ENCODE results near the gene GALM.
"Not testable (repeated sequence)": the region's sequence is repeated elsewhere in the genome, so short reads cannot be mapped to it uniquely, and the experiment has no call there.

GALM gene

DNA sequence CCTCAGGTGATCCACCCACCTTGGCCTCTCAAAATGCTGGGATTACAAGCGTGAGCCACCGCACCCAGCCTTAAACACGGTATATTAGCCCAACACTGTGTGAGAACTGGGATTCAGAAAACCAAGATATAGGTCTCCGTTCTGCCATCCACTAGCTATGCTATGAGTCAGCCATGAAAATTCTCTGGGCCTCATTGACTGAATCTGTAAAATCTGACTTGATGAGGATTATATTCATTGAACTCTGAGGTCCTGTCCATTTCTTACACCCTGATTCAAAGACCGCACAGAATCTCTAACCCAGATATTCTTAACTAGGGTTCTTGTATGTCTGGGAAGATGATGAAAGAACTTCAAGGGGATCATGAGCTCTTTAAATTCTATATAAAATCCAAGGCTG lies 37.4 kb downstream of the GALM start:
- not testable (repeated sequence) for H3K9me3 ChIP-seq (ENCODE audit: control insufficient read depth, insufficient read depth, low read length); H3K4me1 ChIP-seq (ENCODE audit: insufficient read depth, low read length); H3K9ac ChIP-seq (ENCODE audit: low read depth, low read length); H3K36me3 ChIP-seq (ENCODE audit: insufficient read depth, low read length)

- Histone ChIP-seq H3K9ac (ENCODE audit: low read depth, low read length) (no peak overlapping the region), H3K9me3 (ENCODE audit: control insufficient read depth, insufficient read depth, low read length) (no peaks in the 10 kb centered on the region), H3K4me1 (ENCODE audit: insufficient read depth, low read length) (no peaks in the 10 kb centered on the region), H3K36me3 (ENCODE audit: insufficient read depth, low read length) (no peaks in the 10 kb centered on the region)
Measured at GRCh38 chr2:38704664-38705063, 38.8 kb downstream of the GALM start.

DNA sequence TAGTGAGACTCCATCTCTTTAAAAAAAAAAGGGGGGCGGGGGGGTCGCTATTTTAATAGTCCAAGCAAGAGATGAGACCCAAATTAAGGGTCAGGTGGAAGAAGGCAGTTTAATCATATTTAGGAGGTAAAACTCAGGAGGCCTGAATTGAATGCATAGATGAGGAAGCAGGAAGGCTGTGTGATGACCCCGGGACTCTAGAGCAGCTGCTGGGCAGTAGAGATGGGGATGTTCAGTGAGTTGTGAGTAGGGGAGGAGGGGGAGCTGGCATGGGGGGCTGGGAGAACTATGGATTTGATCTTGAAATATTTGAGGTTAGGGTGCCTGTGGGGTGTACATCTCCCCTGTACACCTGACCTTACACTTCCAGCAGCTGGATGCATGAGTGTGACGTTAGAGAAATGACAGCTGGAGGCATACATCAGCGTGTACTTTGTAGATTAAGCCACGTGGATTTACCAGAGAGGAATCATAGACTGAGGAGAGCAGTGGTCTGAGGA lies 41.0 kb downstream of the GALM start:
- Histone ChIP-seq H3K9ac (ENCODE audit: low read depth, low read length) (no peak overlapping the region), H3K4me1 (ENCODE audit: insufficient read depth, low read length) (no peaks in the 10 kb centered on the region), H3K9me3 (ENCODE audit: control insufficient read depth, insufficient read depth, low read length) (no peaks in the 10 kb centered on the region)

DNA sequence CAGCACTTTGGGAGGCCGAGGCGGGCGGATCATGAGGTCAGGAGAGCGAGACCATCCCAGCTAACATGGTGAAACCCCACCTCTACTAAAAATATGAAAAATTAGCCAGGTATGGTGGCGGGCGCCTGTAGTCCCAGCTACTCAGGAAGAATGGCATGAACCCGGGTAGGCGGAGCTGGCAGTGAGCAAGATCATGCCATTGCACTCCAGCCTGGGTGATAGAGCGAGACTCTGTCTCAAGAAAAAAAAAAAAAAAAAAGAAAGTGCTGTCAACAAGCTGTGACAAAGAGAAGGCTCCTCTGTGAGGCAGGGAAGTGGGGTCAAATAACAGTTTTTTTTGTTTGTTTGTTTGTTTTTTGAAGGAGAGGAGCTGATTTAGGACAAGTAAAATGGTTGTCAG lies 42.6 kb downstream of the GALM start:
- H3K36me3 ChIP-seq (ENCODE audit: insufficient read depth, low read length); H3K9ac ChIP-seq (ENCODE audit: low read depth, low read length); H3K4me1 ChIP-seq (ENCODE audit: insufficient read depth, low read length); H3K9me3 ChIP-seq (ENCODE audit: control insufficient read depth, insufficient read depth, low read length): not testable (repeated sequence)

More for the DNA sequence above, 41.0 kb downstream of the GALM start:
- no peaks in the 10 kb centered on the region for H3K36me3 ChIP-seq (ENCODE audit: insufficient read depth, low read length)

DNA sequence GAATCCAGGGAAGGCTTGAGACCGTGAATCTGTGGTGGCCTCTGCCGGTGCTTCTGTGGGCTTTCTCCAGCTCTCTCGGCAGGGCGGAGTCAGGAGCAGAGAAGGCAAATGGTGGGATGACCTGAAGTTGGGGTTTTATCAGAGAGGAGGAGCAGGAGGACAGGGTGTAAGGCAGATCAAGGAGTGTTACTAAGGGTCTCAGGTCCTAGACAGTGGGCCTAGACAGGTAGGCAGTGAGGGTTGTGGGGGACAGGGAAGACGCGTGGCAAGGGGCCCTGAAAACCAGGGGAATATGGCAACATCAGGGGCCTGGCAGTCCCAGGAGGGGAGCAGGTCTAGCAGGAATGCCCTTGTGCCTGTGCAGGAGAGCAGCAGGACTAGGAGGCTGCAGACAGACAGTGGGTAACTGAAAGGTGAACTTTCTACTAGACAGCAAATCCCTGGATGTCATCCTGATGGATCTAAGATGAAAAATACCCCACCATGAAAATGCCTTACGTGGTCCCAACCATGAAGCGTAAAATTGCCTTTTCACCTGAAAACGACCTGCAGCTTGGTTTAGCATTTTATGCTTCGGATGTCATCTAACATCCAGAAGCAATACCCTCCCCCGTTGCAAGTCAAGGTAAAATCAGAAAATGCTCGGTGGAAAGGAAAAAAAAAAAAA lies 43.1 kb downstream of the GALM start:
- no peak overlapping the region for H3K9ac ChIP-seq (ENCODE audit: low read depth, low read length)
- no peaks in the 10 kb centered on the region for H3K4me1 ChIP-seq (ENCODE audit: insufficient read depth, low read length)
- no peaks in the 10 kb centered on the region for H3K9me3 ChIP-seq (ENCODE audit: control insufficient read depth, insufficient read depth, low read length)
- H3K36me3 ChIP-seq (ENCODE audit: insufficient read depth, low read length): no peaks in the 10 kb centered on the region

DNA sequence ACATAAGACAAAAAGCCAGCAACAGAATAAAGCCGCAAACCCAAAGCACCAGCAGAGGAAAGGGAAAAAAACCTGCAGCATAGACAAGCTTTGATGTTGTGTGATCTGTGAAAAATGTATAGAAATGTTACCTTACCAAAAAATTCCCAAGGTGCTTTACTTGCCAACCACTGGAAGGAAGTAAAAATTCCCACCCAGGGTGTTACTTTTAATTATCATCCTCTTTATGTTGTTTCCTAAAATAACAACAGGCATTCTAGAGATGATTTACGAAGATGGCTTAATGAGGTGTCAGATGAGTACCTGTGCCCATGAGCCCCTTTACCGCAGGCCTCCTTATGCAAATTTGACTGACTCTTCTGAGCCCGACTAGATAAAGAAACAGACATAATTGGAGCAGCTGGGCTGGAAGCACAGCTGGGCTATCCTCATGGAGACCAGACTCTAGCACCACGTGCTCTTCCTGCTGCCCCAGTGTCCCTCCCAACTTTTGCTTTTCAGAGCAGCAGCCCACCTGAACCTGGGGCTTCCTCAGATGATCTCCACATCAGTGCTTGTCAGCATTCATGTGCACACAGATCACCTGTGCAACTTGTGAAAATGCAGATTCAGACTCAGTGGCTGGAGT lies 43.8 kb downstream of the GALM start:
- Histone ChIP-seq H3K9ac (ENCODE audit: low read depth, low read length) (no peak overlapping the region), H3K4me1 (ENCODE audit: insufficient read depth, low read length) (no peaks in the 10 kb centered on the region), H3K36me3 (ENCODE audit: insufficient read depth, low read length) (no peaks in the 10 kb centered on the region), H3K9me3 (ENCODE audit: control insufficient read depth, insufficient read depth, low read length) (no peaks in the 10 kb centered on the region)

DNA sequence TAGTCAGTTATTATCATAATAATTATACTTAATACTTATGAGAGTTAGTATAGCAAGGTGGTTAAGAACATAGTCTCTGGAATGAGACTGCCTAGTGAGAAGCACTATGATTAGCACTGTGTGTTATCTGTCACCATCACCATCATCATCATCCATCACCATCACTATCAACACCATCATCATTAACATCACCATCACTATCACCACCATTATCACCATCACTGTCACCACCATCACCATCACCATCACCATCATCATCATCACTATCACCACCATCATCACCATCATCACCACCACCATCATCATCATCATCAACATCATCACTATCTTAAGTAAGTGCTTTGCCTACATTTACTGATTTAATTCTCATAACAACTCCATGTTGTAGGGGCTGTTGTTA lies 45.6 kb downstream of the GALM start:
- no peaks in the 10 kb centered on the region for H3K9me3 ChIP-seq (ENCODE audit: control insufficient read depth, insufficient read depth, low read length)
- no peaks in the 10 kb centered on the region for H3K4me1 ChIP-seq (ENCODE audit: insufficient read depth, low read length)
- no peak overlapping the region for H3K9ac ChIP-seq (ENCODE audit: low read depth, low read length)
- no peaks in the 10 kb centered on the region for H3K36me3 ChIP-seq (ENCODE audit: insufficient read depth, low read length)

- Histone ChIP-seq H3K9ac (ENCODE audit: low read depth, low read length) (no peak overlapping the region), H3K9me3 (ENCODE audit: control insufficient read depth, insufficient read depth, low read length) (no peaks in the 10 kb centered on the region), H3K4me1 (ENCODE audit: insufficient read depth, low read length) (no peaks in the 10 kb centered on the region), H3K36me3 (ENCODE audit: insufficient read depth, low read length) (no peaks in the 10 kb centered on the region)
Measured at GRCh38 chr2:38712413-38712812, 46.5 kb downstream of the GALM start.

DNA sequence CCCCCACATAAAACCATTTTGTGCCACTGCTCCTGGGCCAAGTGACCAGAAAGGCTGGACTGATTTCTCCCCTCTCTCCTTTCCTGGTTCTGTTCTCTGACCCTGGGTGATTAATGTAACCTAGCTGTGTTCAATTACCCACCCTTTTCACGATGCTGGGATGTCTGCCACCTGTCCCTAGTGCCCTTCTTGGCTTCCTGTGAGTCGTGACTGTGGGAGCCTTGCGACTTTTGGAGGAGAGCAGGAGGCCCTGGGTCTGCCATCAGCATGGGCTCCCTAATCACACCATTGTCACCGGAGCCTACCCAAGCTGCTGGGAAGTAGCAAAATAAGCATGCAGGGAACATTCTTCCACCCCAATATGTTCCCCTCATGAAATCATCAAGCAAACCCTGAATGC lies 47.0 kb downstream of the GALM start:
- H3K36me3 ChIP-seq (ENCODE audit: insufficient read depth, low read length): no peaks in the 10 kb centered on the region
- H3K9me3 ChIP-seq (ENCODE audit: control insufficient read depth, insufficient read depth, low read length): no peaks in the 10 kb centered on the region
- no peaks in the 10 kb centered on the region for H3K4me1 ChIP-seq (ENCODE audit: insufficient read depth, low read length)
- H3K9ac ChIP-seq (ENCODE audit: low read depth, low read length): no peak overlapping the region

DNA sequence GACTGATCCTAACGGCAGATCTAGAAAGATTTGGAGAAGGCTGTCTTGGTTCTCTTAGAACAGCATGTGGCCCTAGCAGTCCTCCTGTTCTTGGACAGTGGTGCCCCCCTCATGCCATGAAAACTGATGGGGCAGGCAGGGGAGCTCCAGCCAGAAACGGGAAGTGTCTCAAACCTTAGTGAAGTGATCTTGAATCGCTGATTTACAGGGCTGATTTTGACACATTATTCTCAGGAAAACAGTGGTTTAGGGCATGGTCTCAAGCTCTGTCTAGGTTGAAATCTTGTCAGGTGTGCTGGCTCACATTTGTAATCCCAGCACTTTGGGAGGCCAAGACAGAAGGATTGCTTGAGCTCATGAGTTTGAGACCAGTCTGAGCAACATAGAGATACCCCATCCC lies 47.4 kb downstream of the GALM start:
- Histone ChIP-seq H3K4me1 (ENCODE audit: insufficient read depth, low read length) (no peaks in the 10 kb centered on the region), H3K9ac (ENCODE audit: low read depth, low read length) (no peak overlapping the region), H3K36me3 (ENCODE audit: insufficient read depth, low read length) (no peaks in the 10 kb centered on the region), H3K9me3 (ENCODE audit: control insufficient read depth, insufficient read depth, low read length) (no peaks in the 10 kb centered on the region)

GRCh38 chr2:38714941-38715340 lies 49.0 kb downstream of the GALM start:
- H3K36me3 ChIP-seq (ENCODE audit: insufficient read depth, low read length); H3K9ac ChIP-seq (ENCODE audit: low read depth, low read length); H3K4me1 ChIP-seq (ENCODE audit: insufficient read depth, low read length); H3K9me3 ChIP-seq (ENCODE audit: control insufficient read depth, insufficient read depth, low read length): not testable (repeated sequence)

DNA sequence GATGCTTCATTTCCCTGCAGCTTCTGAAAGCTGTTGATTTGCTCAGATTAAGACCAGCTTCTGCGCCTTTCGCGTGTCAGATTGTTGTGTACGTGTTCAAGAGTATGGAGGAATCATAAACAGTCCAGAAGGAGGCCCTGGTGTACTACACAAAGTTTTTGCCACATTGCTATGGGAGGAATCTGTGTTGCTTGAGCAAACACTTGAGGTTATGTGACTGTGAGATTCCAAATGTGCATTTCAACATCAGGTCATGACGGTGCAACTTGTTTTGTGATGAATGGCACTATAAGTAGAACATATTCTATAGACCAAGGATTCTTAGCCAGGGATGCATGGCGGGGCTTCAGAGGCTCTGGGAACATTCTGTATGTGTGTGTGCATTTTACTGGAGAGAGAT lies 50.3 kb downstream of the GALM start:
- Histone ChIP-seq H3K4me1 (ENCODE audit: insufficient read depth, low read length) (no peaks in the 10 kb centered on the region), H3K9me3 (ENCODE audit: control insufficient read depth, insufficient read depth, low read length) (no peaks in the 10 kb centered on the region), H3K9ac (ENCODE audit: low read depth, low read length) (no peak overlapping the region), H3K36me3 (ENCODE audit: insufficient read depth, low read length) (no peaks in the 10 kb centered on the region)

- Histone ChIP-seq H3K36me3 (ENCODE audit: insufficient read depth, low read length) (no peaks in the 10 kb centered on the region), H3K9me3 (ENCODE audit: control insufficient read depth, insufficient read depth, low read length) (no peaks in the 10 kb centered on the region), H3K4me1 (ENCODE audit: insufficient read depth, low read length) (no peaks in the 10 kb centered on the region), H3K9ac (ENCODE audit: low read depth, low read length) (no peak overlapping the region)
Measured at GRCh38 chr2:38718601-38719000, 52.7 kb downstream of the GALM start.

GRCh38 chr2:38719706-38720105 lies 53.8 kb downstream of the GALM start:
- Histone ChIP-seq H3K9me3 (ENCODE audit: control insufficient read depth, insufficient read depth, low read length) (no peaks in the 10 kb centered on the region), H3K9ac (ENCODE audit: low read depth, low read length) (no peak overlapping the region), H3K4me1 (ENCODE audit: insufficient read depth, low read length) (no peaks in the 10 kb centered on the region), H3K36me3 (ENCODE audit: insufficient read depth, low read length) (no peaks in the 10 kb centered on the region)

- Histone ChIP-seq H3K9ac (ENCODE audit: low read depth, low read length) (no peak overlapping the region), H3K9me3 (ENCODE audit: control insufficient read depth, insufficient read depth, low read length) (no peaks in the 10 kb centered on the region), H3K4me1 (ENCODE audit: insufficient read depth, low read length) (no peaks in the 10 kb centered on the region), H3K36me3 (ENCODE audit: insufficient read depth, low read length) (no peaks in the 10 kb centered on the region)
Measured at GRCh38 chr2:38720613-38721241, 54.8 kb downstream of the GALM start.
